ENCODE measurements around the gene COX19.

DNA sequence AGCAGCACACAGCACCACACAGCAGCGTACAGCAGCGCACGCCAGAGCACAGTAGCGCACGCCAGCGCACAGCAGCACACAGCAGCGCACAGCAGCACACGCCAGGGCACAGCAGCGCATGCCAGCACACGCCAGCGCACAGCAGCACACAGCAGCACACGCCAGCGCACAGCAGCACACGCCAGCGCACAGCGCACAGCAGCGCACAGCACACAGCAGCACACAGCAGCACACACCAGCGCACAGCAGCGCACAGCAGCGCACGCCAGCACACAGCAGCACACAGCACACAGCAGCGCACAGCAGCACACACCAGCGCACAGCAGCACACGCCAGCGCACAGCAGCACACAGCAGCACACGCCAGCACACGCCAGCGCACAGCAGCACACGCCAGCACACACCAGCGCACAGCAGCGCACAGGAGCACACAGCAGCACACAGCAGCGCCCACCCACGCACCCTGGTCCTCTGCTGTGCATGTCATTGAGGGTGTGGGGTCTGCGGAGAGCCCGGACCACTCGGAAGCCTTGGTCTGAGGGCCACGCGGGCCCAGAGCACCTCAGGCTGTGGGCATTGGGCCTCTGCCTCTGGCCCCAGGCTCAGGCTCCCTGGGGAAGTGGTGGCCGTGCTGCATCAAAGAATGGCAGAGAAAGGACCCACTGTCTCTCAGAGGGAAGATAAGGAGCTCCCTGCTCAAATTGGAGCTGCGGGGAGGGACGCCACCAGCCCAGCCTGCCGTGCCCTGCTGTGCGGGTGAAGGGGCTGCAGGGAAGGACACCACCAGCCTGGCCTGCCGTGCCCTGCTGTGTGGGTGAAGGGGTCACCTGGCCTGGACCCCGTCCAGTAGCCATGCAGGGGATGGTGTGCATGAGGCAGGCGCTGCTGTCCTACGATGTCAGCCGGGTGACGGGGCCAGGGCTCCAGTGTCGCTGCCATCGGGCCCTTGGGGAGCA lies 41.5 kb upstream of the COX19 start:
- TF ChIP-seq POLR2A (IDR thresholded peaks at IDR 0.05; ENCODE audit: extremely low read depth, insufficient read length) (no peak), MYC (IDR thresholded peaks at IDR 0.05; ENCODE audit: low read depth, low read length) (no peak)
- TF ChIP-seq, protein P1, sequence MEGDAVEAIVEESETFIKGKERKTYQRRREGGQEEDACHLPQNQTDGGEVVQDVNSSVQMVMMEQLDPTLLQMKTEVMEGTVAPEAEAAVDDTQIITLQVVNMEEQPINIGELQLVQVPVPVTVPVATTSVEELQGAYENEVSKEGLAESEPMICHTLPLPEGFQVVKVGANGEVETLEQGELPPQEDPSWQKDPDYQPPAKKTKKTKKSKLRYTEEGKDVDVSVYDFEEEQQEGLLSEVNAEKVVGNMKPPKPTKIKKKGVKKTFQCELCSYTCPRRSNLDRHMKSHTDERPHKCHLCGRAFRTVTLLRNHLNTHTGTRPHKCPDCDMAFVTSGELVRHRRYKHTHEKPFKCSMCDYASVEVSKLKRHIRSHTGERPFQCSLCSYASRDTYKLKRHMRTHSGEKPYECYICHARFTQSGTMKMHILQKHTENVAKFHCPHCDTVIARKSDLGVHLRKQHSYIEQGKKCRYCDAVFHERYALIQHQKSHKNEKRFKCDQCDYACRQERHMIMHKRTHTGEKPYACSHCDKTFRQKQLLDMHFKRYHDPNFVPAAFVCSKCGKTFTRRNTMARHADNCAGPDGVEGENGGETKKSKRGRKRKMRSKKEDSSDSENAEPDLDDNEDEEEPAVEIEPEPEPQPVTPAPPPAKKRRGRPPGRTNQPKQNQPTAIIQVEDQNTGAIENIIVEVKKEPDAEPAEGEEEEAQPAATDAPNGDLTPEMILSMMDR (IDR thresholded peaks at IDR 0.05; ENCODE audit: low read depth, low read length) = no peak

Measured in NB4 (cell line).